ENCODE measurements around the gene TAL1.

The TAL1 gene

GRCh38 chr1:47181095-47181954, 50.7 kb downstream of the TAL1 start:
- no peak for DNase-seq (ENCODE audit: low read depth)
- H3K4me3 ChIP-seq (ENCODE audit: low read depth, low read length), result no peak overlapping the region
- no peak for TF ChIP-seq POLR2A (IDR thresholded peaks at IDR 0.05; ENCODE audit: extremely low read depth, insufficient read length)
- TF ChIP-seq MYC (IDR thresholded peaks at IDR 0.05; ENCODE audit: low read depth, low read length), result no peak
- TF ChIP-seq MAX (IDR thresholded peaks at IDR 0.05; ENCODE audit: low read depth, low read length), result no peak

DNA sequence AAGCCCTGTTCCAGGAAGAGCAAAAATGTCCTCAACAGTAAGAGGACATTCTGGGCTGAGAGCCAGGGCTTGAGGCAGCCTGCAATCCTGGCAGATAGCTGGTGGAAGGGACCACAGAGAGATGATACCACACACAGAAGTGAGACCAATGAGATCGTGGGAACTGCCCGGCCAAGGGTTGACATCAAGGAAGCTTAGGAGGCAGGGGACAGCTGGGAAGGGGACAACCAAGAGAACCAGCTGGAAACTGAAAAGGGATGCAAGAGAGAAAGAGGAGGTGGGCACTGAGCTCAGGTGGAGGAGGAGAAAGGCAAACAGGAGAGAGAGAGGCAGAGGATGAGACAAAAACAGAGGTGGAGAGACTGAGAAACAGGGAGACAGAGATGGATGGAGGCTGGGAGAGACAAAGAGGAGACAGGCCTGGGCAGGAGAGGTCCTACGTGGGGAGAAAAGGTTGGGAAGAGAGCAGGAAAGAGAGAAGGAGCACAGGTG, 51.4 kb downstream of the TAL1 start:
- no peak for DNase-seq (ENCODE audit: low read depth)
- TF ChIP-seq, protein P1, sequence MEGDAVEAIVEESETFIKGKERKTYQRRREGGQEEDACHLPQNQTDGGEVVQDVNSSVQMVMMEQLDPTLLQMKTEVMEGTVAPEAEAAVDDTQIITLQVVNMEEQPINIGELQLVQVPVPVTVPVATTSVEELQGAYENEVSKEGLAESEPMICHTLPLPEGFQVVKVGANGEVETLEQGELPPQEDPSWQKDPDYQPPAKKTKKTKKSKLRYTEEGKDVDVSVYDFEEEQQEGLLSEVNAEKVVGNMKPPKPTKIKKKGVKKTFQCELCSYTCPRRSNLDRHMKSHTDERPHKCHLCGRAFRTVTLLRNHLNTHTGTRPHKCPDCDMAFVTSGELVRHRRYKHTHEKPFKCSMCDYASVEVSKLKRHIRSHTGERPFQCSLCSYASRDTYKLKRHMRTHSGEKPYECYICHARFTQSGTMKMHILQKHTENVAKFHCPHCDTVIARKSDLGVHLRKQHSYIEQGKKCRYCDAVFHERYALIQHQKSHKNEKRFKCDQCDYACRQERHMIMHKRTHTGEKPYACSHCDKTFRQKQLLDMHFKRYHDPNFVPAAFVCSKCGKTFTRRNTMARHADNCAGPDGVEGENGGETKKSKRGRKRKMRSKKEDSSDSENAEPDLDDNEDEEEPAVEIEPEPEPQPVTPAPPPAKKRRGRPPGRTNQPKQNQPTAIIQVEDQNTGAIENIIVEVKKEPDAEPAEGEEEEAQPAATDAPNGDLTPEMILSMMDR (IDR thresholded peaks at IDR 0.05; ENCODE audit: low read depth, low read length), result no peak
- TF ChIP-seq MYC (IDR thresholded peaks at IDR 0.05; ENCODE audit: low read depth, low read length) (no peak), POLR2A (IDR thresholded peaks at IDR 0.05; ENCODE audit: extremely low read depth, insufficient read length) (no peak), MAX (IDR thresholded peaks at IDR 0.05; ENCODE audit: low read depth, low read length) (no peak)
- H3K4me3 ChIP-seq (ENCODE audit: low read depth, low read length), result no peak overlapping the region

DNA sequence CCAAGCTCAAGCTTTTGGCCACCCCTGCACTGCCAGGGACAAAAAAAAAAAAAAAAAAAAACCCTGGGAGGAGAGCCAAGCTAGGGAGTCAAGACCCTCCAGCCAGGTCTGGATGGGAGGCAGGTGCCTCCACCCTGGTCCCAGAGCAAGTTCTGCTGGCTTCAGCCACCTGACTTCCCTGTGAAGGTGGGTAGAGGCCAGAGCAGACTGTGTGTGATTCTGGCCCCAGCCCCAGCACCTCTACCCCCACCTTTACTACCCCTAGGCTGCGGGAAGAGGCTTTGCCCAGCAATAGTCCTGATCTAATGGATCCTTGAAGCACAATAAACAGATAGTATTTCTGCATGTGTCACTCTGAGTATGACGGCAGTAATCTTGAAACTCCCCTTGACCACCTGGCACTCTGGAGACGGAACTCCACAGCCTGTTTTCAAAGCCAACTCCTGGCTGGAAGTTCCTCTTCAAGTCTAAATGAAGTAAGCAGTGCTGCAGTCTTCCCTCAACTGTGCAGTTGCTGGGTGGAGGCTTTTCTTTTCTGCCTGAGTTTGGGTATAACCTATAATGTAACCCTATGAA, 51.9 kb downstream of the TAL1 start:
- no peak overlapping the region for H3K4me3 ChIP-seq (ENCODE audit: low read depth, low read length)
- no peak for DNase-seq (ENCODE audit: low read depth)
- TF ChIP-seq, protein P1 (IDR thresholded peaks at IDR 0.05; ENCODE audit: low read depth, low read length), result no peak
- TF ChIP-seq MYC (IDR thresholded peaks at IDR 0.05; ENCODE audit: low read depth, low read length), result no peak
- no peak for TF ChIP-seq MAX (IDR thresholded peaks at IDR 0.05; ENCODE audit: low read depth, low read length)
- TF ChIP-seq POLR2A (IDR thresholded peaks at IDR 0.05; ENCODE audit: extremely low read depth, insufficient read length), result no peak

DNA sequence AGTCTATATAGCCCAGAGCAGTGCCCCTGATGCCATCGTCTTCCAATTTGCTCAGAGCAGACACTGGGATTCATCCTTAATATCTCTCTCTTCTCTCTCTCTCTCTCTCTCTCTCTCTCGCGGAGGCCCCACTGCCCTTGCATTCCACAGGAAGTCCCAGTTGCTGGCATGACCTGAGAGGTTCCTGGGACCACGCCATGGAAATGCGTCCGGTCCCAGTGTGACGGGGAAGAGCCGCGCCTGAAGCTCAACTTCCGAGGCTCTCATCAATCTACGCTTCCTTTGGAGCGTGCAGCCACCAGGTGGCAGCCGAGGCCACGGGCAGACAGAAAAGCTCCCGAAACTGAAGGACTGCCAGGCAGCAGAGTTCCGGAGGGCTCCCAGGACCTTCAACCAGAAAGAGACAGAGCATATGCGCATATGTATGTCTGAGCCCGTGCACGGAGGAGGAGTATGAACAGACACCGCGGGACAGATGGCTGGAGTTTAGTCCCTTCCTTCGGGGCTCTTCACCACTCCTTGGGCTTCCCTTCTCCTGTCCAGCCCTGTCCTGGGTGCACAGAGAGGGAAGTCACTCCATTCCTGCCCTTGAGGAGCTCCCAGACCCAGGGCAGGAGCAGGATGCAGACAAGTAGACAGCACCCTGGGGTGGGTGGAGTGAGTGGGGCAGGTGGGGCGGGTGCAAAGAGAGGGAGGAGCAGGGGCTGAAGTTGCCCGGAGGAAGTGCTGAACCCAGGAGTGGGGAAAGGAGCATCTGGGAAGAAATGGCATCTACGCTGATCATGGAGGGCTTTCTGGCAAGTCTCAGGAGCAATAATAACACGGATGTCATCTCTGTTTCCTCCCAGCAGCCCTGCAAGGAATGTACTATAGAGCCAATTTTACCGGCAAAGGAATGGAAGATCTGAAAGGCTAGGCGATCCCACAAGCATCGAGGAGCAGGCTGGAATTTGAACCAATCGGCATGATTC, 52.7 kb downstream of the TAL1 start:
- DNase-seq (ENCODE audit: low read depth), result peak; percentile 87
- peak; percentile 15 for TF ChIP-seq POLR2A (IDR thresholded peaks at IDR 0.05; ENCODE audit: extremely low read depth, insufficient read length)
- peak; percentile 74 for TF ChIP-seq MAX (IDR thresholded peaks at IDR 0.05; ENCODE audit: low read depth, low read length)
- TF ChIP-seq, protein P1 (IDR thresholded peaks at IDR 0.05; ENCODE audit: low read depth, low read length), result peak; percentile 89
- TF ChIP-seq MYC (IDR thresholded peaks at IDR 0.05; ENCODE audit: low read depth, low read length), result peak; percentile 68
- H3K4me3 ChIP-seq (ENCODE audit: low read depth, low read length), result peak overlapping the region; percentile 16

- peak overlapping the region; percentile 16 for H3K4me3 ChIP-seq (ENCODE audit: low read depth, low read length)
- DNase-seq (ENCODE audit: low read depth), result no peak
- TF ChIP-seq MYC (IDR thresholded peaks at IDR 0.05; ENCODE audit: low read depth, low read length), result no peak
- TF ChIP-seq, protein P1 (IDR thresholded peaks at IDR 0.05; ENCODE audit: low read depth, low read length), result no peak
These were observed 53.4 kb downstream of the TAL1 start for GRCh38 chr1:47178654-47179016.
